PC-9 (cell line): ENCODE results near the gene TBC1D28.
"Not testable (repeated sequence)": the region's sequence is repeated elsewhere in the genome, so short reads cannot be mapped to it uniquely, and the experiment has no call there.

ENCODE experiments used
- EZH2 ChIP-seq: fragments of 200-600 bp; sonication (generic); IDR thresholded peaks from 2 replicates; pipeline ENCODE4 v1.8.0; 2017; ENCODE audit warnings: antibody characterized with exemption, low read depth
- TF ChIP-seq, protein P1 (sequence below): fragments of 200-600 bp; sonication (generic); conservative IDR thresholded peaks from 2 replicates; pipeline ENCODE4 v1.6.1; 2017; ENCODE audit warnings: mixed run types, antibody characterized with exemption, mild to moderate bottlenecking, moderate library complexity

DNA sequence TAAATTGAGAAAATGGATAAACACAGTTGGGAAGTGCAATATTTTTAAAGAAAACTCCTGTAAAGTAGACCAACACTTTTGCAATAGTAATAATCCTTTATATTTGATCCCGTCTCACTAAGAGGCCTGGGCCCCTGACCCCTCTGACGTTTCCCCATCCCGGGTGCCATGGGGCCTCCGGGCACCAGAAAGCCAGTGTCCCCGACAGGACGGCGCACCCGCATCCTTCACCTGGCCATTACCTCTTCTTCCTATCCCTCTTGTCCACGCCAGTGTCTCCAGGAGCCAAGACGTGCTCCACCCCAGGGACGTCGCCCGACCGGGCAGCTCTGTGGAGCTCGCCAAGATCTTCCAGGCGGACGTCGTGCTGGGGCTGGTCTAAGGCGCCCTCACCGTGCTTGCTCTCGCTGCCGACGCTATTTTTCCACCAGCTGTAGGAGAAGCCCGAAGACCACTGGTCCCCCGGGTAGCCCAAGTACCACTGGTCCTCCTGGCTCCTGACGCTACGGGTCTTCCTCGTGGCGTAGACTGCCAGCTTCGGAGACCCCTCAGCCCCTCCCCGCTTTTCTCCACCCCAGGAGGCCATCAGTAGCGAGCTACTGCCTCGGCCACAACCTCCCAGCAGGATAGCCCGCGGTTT, 19.2 kb downstream of the TBC1D28 start:
- TF ChIP-seq, protein P1, sequence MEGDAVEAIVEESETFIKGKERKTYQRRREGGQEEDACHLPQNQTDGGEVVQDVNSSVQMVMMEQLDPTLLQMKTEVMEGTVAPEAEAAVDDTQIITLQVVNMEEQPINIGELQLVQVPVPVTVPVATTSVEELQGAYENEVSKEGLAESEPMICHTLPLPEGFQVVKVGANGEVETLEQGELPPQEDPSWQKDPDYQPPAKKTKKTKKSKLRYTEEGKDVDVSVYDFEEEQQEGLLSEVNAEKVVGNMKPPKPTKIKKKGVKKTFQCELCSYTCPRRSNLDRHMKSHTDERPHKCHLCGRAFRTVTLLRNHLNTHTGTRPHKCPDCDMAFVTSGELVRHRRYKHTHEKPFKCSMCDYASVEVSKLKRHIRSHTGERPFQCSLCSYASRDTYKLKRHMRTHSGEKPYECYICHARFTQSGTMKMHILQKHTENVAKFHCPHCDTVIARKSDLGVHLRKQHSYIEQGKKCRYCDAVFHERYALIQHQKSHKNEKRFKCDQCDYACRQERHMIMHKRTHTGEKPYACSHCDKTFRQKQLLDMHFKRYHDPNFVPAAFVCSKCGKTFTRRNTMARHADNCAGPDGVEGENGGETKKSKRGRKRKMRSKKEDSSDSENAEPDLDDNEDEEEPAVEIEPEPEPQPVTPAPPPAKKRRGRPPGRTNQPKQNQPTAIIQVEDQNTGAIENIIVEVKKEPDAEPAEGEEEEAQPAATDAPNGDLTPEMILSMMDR: not testable (repeated sequence)
- TF ChIP-seq EZH2: not testable (repeated sequence)
